Measurements from ENCODE around the gene CENPA. TPM values are rescaled to one million over a fixed set of nuclear protein-coding genes. Genes with fewer than 3 reads are reported as not detected.

The CENPA gene
- total RNA-seq, 4 donors from 2014 or later: 3.3 to 3.5 TPM; not detected in 2

GRCh38 chr2:26807788-26808460, 22.1 kb downstream of the CENPA start:
- no peak for TF ChIP-seq EP300 (IDR thresholded peaks at IDR 0.05)
- TF ChIP-seq POLR2A (IDR thresholded peaks at IDR 0.05): no peak
- no peak for TF ChIP-seq CTCF (IDR thresholded peaks at IDR 0.05)
- Histone ChIP-seq H3K4me3 (no peak overlapping the region), H3K9me3 (no peaks in the 10 kb centered on the region), H3K27me3 (no peaks in the 10 kb centered on the region), H3K27ac (no peak overlapping the region), H3K4me1 (no peaks in the 10 kb centered on the region), H3K36me3 (no peaks in the 10 kb centered on the region)
- 54 to 67% methylated on average over 2 of the region's 2 CpGs for WGBS, 2 donors
- DNase-seq (ENCODE audit: low spot score in 2 of 2): no peak

- DNase-seq (ENCODE audit: low spot score in 2 of 2): no peak
- 92 to 95% methylated on average over 3 of the region's 3 CpGs for WGBS, 2 donors
- H3K36me3 ChIP-seq: no peaks in the 10 kb centered on the region
- no peaks in the 10 kb centered on the region for H3K27me3 ChIP-seq
- no peak for TF ChIP-seq POLR2A (IDR thresholded peaks at IDR 0.05)
- TF ChIP-seq CTCF (IDR thresholded peaks at IDR 0.05): no peak
- no peak for TF ChIP-seq EP300 (IDR thresholded peaks at IDR 0.05)
- H3K4me1 ChIP-seq: no peaks in the 10 kb centered on the region
- no peak overlapping the region for H3K4me3 ChIP-seq
- no peaks in the 10 kb centered on the region for H3K9me3 ChIP-seq
- no peak overlapping the region for H3K27ac ChIP-seq
Observed at GRCh38 chr2:26809211-26809610, 23.4 kb downstream of the CENPA start.

GRCh38 chr2:26809876-26810577, 24.2 kb downstream of the CENPA start:
- Histone ChIP-seq H3K4me1 (no peaks in the 10 kb centered on the region), H3K27ac (no peak overlapping the region), H3K36me3 (no peaks in the 10 kb centered on the region), H3K27me3 (no peaks in the 10 kb centered on the region), H3K4me3 (no peak overlapping the region), H3K9me3 (no peaks in the 10 kb centered on the region)
- TF ChIP-seq CTCF (IDR thresholded peaks at IDR 0.05) (no peak), POLR2A (IDR thresholded peaks at IDR 0.05) (no peak), EP300 (IDR thresholded peaks at IDR 0.05) (no peak)
- 72 to 77% methylated on average over 6 of the region's 6 CpGs for WGBS, 2 donors
- DNase-seq (ENCODE audit: low spot score in 2 of 2): no peak

- DNase-seq (ENCODE audit: low spot score in 2 of 2): no peak
- Histone ChIP-seq H3K27ac (no peak overlapping the region), H3K9me3 (no peaks in the 10 kb centered on the region), H3K27me3 (no peaks in the 10 kb centered on the region), H3K4me3 (no peak overlapping the region), H3K4me1 (no peaks in the 10 kb centered on the region), H3K36me3 (no peaks in the 10 kb centered on the region)
- TF ChIP-seq POLR2A (IDR thresholded peaks at IDR 0.05) (no peak), EP300 (IDR thresholded peaks at IDR 0.05) (no peak), CTCF (IDR thresholded peaks at IDR 0.05) (no peak)
- 40 to 62% methylated on average over 8 of the region's 8 CpGs for WGBS, 2 donors
Observed at GRCh38 chr2:26811261-26811660, 25.4 kb downstream of the CENPA start.

Measured in tibial nerve (tissue), 4 donors.